ENCODE data around the gene ZFP1. TPM values are rescaled to one million over a fixed set of nuclear protein-coding genes. Genes with fewer than 3 reads are reported as not detected.
"Not testable (repeated sequence)": the region's sequence is repeated elsewhere in the genome, so short reads cannot be mapped to it uniquely, and the experiment has no call there.

Gene ZFP1
- total and polyA plus RNA-seq, 3 donors from 2014 or later: 12.3 to 14.6 (median 14.0) TPM

GRCh38 chr16:75203096-75203495 lies 54.8 kb downstream of the ZFP1 start:
- no peak overlapping the region for H3K27ac ChIP-seq
- 89 to 91% methylated on average over 12 of the region's 12 CpGs for WGBS, 2 donors
- no peak for DNase-seq
- no peaks in the 10 kb centered on the region for H3K9me3 ChIP-seq
- intact Hi-C loops (cut with DNase I; ENCODE audit: low total_unique reads): no loop called here
- TF ChIP-seq, protein P1, sequence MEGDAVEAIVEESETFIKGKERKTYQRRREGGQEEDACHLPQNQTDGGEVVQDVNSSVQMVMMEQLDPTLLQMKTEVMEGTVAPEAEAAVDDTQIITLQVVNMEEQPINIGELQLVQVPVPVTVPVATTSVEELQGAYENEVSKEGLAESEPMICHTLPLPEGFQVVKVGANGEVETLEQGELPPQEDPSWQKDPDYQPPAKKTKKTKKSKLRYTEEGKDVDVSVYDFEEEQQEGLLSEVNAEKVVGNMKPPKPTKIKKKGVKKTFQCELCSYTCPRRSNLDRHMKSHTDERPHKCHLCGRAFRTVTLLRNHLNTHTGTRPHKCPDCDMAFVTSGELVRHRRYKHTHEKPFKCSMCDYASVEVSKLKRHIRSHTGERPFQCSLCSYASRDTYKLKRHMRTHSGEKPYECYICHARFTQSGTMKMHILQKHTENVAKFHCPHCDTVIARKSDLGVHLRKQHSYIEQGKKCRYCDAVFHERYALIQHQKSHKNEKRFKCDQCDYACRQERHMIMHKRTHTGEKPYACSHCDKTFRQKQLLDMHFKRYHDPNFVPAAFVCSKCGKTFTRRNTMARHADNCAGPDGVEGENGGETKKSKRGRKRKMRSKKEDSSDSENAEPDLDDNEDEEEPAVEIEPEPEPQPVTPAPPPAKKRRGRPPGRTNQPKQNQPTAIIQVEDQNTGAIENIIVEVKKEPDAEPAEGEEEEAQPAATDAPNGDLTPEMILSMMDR (IDR thresholded peaks at IDR 0.05): no peak
- TF ChIP-seq POLR2A (IDR thresholded peaks at IDR 0.05): no peak
- H3K36me3 ChIP-seq (ENCODE audit: low read depth, missing control alignments): no peaks in the 10 kb centered on the region
- H3K4me3 ChIP-seq: no peak overlapping the region
- H3K4me1 ChIP-seq: peaks cover 8% of the 10 kb centered on the region
- H3K27me3 ChIP-seq: no peaks in the 10 kb centered on the region

- no peak overlapping the region for H3K4me3 ChIP-seq
- TF ChIP-seq, protein P1 (IDR thresholded peaks at IDR 0.05): no peak
- TF ChIP-seq POLR2A (IDR thresholded peaks at IDR 0.05): no peak
- DNase-seq: no peak
- no peaks in the 10 kb centered on the region for H3K9me3 ChIP-seq
- H3K27ac ChIP-seq: no peak overlapping the region
- intact Hi-C loops (cut with DNase I; ENCODE audit: low total_unique reads): no loop called here
- no peaks in the 10 kb centered on the region for H3K27me3 ChIP-seq
- 79 to 83% methylated on average over 8 to 13 of the region's 13 CpGs for WGBS, 2 donors
- H3K4me1 ChIP-seq: peaks cover 5% of the 10 kb centered on the region
- H3K36me3 ChIP-seq (ENCODE audit: low read depth, missing control alignments): no peaks in the 10 kb centered on the region
Measured at GRCh38 chr16:75203667-75204409, 55.5 kb downstream of the ZFP1 start.

DNA sequence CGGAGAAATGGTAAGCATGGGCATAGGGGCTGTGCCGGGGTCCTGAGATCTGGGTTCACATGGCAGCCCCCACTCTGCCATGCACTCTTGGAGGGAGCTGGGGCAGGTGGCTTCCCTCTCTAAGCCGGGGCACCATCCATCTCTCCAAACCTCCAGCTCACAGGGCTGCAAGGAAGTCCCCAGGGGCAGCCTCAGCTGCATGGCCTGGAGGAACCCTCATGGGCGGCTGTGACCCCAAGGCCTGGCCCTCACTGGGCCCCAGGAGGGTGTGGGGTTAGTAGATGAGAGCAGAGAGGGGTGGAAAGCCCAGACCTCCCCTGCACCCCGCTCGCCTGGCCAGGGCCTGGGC lies 56.1 kb downstream of the ZFP1 start:
- H3K27ac ChIP-seq: no peak overlapping the region
- H3K9me3 ChIP-seq: no peaks in the 10 kb centered on the region
- WGBS, 2 donors: 96% methylated on average over 5 of the region's 6 CpGs; no CpG with 5 or more reads in 1 of the 2 donors
- H3K27me3 ChIP-seq: no peaks in the 10 kb centered on the region
- no peaks in the 10 kb centered on the region for H3K36me3 ChIP-seq (ENCODE audit: low read depth, missing control alignments)
- TF ChIP-seq, protein P1 (IDR thresholded peaks at IDR 0.05): no peak
- TF ChIP-seq POLR2A (IDR thresholded peaks at IDR 0.05): no peak
- H3K4me1 ChIP-seq: peaks cover 5% of the 10 kb centered on the region
- intact Hi-C loops (cut with DNase I; ENCODE audit: low total_unique reads): no loop called here
- DNase-seq: no peak
- no peak overlapping the region for H3K4me3 ChIP-seq

DNA sequence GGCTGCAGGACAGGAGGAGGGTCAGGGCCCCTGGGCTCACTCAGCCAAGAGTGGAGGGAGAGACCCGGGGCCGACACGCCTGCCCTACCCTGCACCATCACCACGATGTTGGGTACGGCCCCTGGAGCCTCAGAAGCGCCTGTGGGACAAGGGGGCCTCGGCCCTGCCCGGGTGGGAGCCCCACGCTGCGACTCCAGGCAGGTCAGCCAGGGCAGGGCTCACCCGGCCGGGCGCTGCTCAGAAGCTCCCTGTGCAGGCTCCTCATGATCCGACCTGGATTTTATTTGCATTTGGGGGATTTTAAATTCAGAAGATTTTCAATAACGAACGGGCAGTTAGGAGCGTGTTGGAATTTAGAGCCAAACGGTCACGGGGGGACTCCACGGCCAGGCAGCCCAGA lies 56.6 kb downstream of the ZFP1 start:
- H3K36me3 ChIP-seq (ENCODE audit: low read depth, missing control alignments); DNase-seq; intact Hi-C loops (cut with DNase I; ENCODE audit: low total_unique reads); H3K4me3 ChIP-seq; H3K4me1 ChIP-seq; H3K27ac ChIP-seq; H3K27me3 ChIP-seq; H3K9me3 ChIP-seq: not testable (repeated sequence)
- no CpG with 5 or more reads among the region's 20 CpGs for WGBS, 2 donors

GRCh38 chr16:75205438-75205837 lies 57.1 kb downstream of the ZFP1 start:
- H3K27ac ChIP-seq; DNase-seq; H3K4me1 ChIP-seq; intact Hi-C loops (cut with DNase I; ENCODE audit: low total_unique reads); H3K4me3 ChIP-seq; H3K36me3 ChIP-seq (ENCODE audit: low read depth, missing control alignments); H3K9me3 ChIP-seq; H3K27me3 ChIP-seq: not testable (repeated sequence)
- 92% methylated on average over 11 of the region's 19 CpGs; no CpG with 5 or more reads in 1 of the 2 donors for WGBS, 2 donors

DNA sequence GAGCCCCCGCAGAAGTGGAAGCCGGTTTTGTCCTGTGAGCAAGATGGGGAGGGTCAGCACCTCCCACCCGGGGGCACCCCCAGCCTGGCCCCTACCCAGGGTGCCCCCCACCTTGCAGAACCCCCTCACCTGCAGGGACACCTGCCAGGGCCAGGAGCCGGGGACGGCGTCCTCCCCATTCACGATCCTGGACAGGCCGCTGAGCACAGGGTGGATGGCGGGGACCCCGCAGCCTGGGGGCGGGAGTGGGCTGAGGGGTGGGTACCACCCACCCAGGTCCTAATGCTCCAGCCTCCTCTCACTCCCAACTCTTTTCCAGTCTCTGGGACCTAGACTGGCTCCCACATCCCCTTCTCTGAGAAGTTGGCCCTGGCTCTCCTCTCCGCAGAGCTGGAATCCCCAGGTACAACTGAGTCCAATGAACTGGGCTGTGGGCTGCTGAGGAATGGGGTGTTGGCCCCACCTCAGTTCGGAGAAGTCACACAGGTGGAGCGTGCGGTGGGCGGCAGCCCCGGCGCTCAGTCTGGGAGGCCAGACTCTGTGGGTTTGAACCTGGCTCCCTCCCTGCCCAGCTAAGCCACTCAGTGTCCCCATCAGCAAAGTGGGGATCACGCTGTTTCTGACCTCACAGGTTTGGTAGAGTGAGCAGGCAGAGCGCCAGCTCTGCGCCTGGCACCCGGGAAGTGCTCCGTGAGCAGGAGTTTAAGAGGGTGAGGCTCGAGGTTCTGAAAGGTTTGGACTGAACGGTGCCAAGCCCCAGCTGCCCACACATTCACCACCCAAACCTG lies 57.8 kb downstream of the ZFP1 start:
- DNase-seq; H3K27ac ChIP-seq; H3K36me3 ChIP-seq (ENCODE audit: low read depth, missing control alignments); H3K27me3 ChIP-seq; H3K4me1 ChIP-seq; H3K4me3 ChIP-seq; H3K9me3 ChIP-seq: not testable (repeated sequence)
- 77 to 90% methylated on average over 9 to 19 of the region's 25 CpGs for WGBS, 2 donors
- intact Hi-C loops (cut with DNase I; ENCODE audit: low total_unique reads): loop anchor here (2.0 kb wide), 1 partner anchor 19 kb away; no protein-coding TSS in a partner anchor
